Lower lobe of right lung (tissue), 2 donors: ENCODE data around the gene LRRC17. TPM values are rescaled to one million over a fixed set of nuclear protein-coding genes. Genes with fewer than 3 reads are reported as not detected.

Source experiments
- ATAC-seq, 2 donors: fragments of 200-7000 bp; cut with Tn5 transposase; one replicate each; pipeline ENCODE4 v1.9.1; 2020 to 2022; ENCODE audit warnings: mild to moderate bottlenecking in 2 of 2, moderate library complexity in 2 of 2
- DNase-seq: peaks from one replicate; pipeline ENCODE4 v3.0.0-alpha.2; 2020
- H3K27ac ChIP-seq: fragments of 200-600 bp; one replicate; pipeline ENCODE4 v1.8.0; 2022
- H3K27me3 ChIP-seq: fragments of 200-600 bp; one replicate; pipeline ENCODE4 v1.8.0; 2022; ENCODE audit warnings: low read depth
- H3K36me3 ChIP-seq: fragments of 200-600 bp; one replicate; pipeline ENCODE4 v1.8.0; 2022; ENCODE audit warnings: mild to moderate bottlenecking
- H3K4me1 ChIP-seq: fragments of 200-600 bp; one replicate; pipeline ENCODE4 v1.8.0; 2022
- H3K4me3 ChIP-seq: fragments of 200-600 bp; one replicate; pipeline ENCODE4 v1.8.0; 2022; ENCODE audit warnings: mild to moderate bottlenecking
- H3K9me3 ChIP-seq: fragments of 200-600 bp; one replicate; pipeline ENCODE4 v1.8.0; 2022
- intact Hi-C: fragments of 100-400 bp; cut with DNase I; formaldehyde crosslinking; loops from one replicate; pipeline ENCODE4 v1.11.0; 2022
- total RNA-seq: library from RNA; stranded (reverse); fragmentation: NEBNext Ultra II Directional; extraction: Animal tissue kit (Norgen Biotek cat#: 25700); gene quantifications from one replicate; pipeline ENCODE4 v1.2.1, GENCODE V29; 2021
- TF ChIP-seq, protein P1 (sequence below): fragments of 200-600 bp; IDR thresholded peaks from one replicate; pipeline ENCODE4 v1.8.0; 2022; ENCODE audit warnings: antibody characterized with exemption, mild to moderate bottlenecking
- donor health status: DM: no; HTN: yes; CAD: no; lungs with severe emphysema.

The LRRC17 gene
- total RNA-seq, 1 donor from 2014 or later: 1.5 TPM

GRCh38 chr7:102892631-102893278, 20.0 kb upstream of the LRRC17 start:
- ATAC-seq (no peak), DNase-seq (no peak)
- Histone ChIP-seq H3K27ac (no peak overlapping the region), H3K9me3 (no peaks in the 10 kb centered on the region), H3K27me3 (no peaks in the 10 kb centered on the region), H3K4me1 (peaks cover 18% of the 10 kb centered on the region), H3K4me3 (no peak overlapping the region), H3K36me3 (no peaks in the 10 kb centered on the region)
- TF ChIP-seq, protein P1, sequence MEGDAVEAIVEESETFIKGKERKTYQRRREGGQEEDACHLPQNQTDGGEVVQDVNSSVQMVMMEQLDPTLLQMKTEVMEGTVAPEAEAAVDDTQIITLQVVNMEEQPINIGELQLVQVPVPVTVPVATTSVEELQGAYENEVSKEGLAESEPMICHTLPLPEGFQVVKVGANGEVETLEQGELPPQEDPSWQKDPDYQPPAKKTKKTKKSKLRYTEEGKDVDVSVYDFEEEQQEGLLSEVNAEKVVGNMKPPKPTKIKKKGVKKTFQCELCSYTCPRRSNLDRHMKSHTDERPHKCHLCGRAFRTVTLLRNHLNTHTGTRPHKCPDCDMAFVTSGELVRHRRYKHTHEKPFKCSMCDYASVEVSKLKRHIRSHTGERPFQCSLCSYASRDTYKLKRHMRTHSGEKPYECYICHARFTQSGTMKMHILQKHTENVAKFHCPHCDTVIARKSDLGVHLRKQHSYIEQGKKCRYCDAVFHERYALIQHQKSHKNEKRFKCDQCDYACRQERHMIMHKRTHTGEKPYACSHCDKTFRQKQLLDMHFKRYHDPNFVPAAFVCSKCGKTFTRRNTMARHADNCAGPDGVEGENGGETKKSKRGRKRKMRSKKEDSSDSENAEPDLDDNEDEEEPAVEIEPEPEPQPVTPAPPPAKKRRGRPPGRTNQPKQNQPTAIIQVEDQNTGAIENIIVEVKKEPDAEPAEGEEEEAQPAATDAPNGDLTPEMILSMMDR: no peak
- intact Hi-C loops: no loop called here

GRCh38 chr7:102895602-102896001, 17.2 kb upstream of the LRRC17 start:
- no peaks in the 10 kb centered on the region for H3K27me3 ChIP-seq
- no peak overlapping the region for H3K27ac ChIP-seq
- DNase-seq (no peak), ATAC-seq (no peak)
- H3K9me3 ChIP-seq: no peaks in the 10 kb centered on the region
- H3K4me1 ChIP-seq: peaks cover 27% of the 10 kb centered on the region
- intact Hi-C loops: no loop called here
- no peaks in the 10 kb centered on the region for H3K36me3 ChIP-seq
- TF ChIP-seq, protein P1: no peak
- H3K4me3 ChIP-seq: no peak overlapping the region

GRCh38 chr7:102896585-102896984, 16.2 kb upstream of the LRRC17 start:
- TF ChIP-seq, protein P1: no peak
- DNase-seq: no peak
- Histone ChIP-seq H3K27ac (no peak overlapping the region), H3K4me1 (peaks cover 26% of the 10 kb centered on the region), H3K27me3 (no peaks in the 10 kb centered on the region), H3K9me3 (no peaks in the 10 kb centered on the region), H3K36me3 (no peaks in the 10 kb centered on the region), H3K4me3 (no peak overlapping the region)
- no peak for ATAC-seq
- intact Hi-C loops: no loop called here

- no peaks in the 10 kb centered on the region for H3K27me3 ChIP-seq
- TF ChIP-seq, protein P1: no peak
- intact Hi-C loops: no loop called here
- H3K4me3 ChIP-seq: no peak overlapping the region
- no peak for DNase-seq
- no peak overlapping the region for H3K27ac ChIP-seq
- ATAC-seq: no peak
- no peaks in the 10 kb centered on the region for H3K36me3 ChIP-seq
- H3K9me3 ChIP-seq: no peaks in the 10 kb centered on the region
- H3K4me1 ChIP-seq: peaks cover 20% of the 10 kb centered on the region
Measured at GRCh38 chr7:102897211-102897631, 15.6 kb upstream of the LRRC17 start.

DNA sequence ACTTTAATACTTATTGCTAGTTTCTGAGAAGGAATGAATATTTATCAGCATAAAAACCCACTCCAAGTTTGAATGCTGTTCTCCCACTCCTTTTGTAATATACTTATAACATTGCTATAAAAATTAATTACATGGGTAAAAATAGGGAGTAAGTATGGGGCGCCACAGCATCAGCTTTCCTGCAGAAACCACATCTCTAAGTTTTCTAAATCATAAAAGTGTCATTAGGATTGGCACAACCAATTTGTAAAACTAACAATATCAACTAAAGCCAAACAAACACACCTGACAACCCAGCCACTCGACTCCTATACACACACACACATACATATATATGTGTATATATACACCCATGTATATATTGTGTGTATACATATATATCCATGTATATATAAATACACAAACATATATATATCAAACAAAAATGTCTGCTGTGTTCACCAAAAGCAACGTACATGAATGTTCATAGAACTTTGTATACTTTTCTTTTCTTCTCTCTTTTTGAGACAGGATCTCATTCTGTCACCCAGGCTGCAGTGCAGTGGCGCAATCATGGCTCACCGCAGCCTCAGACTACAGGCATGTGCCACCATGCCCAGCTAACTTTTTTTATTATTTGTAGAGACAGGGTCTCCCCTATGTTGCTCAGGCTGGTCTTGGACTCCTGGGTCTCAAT, 14.8 kb upstream of the LRRC17 start:
- Histone ChIP-seq H3K9me3 (no peaks in the 10 kb centered on the region), H3K4me3 (no peak overlapping the region), H3K36me3 (no peaks in the 10 kb centered on the region), H3K27me3 (no peaks in the 10 kb centered on the region), H3K4me1 (peaks cover 12% of the 10 kb centered on the region), H3K27ac (no peak overlapping the region)
- DNase-seq (peak; percentile 59), ATAC-seq (peak in 1 of 2 donors; percentile 49)
- TF ChIP-seq, protein P1: no peak
- intact Hi-C loops: no loop called here
